Measurements from ENCODE around the gene TTBK2. TPM values are rescaled to one million over a fixed set of nuclear protein-coding genes. Genes with fewer than 3 reads are reported as not detected.
A peak's percentile ranks its signal among the peaks of the same experiment; 100 is the strongest.

The TTBK2 gene
- total RNA-seq (1 to 10 TPM; 5.4 to 6.4 TPM), polyA plus RNA-seq (1 to 10 TPM; 1.0 to 3.1 TPM)

DNA sequence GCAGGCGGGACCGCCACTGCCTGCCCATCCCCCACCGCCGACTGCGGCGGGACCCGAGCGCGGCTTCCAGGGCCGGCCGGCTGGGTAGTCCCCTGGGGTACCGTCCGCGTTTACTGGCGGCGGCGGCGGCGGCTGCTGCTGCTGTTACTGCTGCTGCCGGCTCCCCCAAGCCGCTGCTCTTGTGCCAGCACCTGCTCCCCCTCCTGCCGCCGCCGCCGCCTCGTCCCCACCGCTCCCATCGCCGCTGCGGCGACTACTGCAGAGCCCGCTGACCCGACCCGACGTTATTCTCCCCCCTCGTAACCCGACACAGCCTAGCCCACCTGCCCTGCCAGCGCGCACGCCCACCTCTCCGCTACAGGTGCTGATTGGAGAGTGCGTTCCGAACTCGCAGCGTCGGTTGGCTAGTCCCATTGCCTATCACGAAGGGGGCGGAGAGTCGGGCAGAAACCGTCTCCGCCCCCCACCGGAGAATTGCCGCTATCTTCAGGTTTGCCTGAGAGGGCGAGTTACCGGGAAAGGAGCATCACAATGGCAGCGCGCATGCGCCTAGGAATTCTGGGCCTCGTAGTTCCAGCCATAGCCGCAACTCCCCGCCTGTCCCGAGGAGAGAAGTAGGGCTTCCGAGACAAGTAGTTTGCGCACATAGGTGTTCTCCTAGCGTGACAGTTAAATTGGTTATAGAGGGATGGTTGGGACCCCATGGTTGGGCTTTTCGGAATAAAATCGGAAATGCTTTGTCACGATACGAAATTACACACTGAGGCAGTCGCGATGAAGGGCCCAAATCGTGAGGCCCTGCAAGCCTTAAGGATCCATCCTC is at the start of gene TTBK2:
TTBK2 (minus strand) TSS at position 260 of the 823 bp plus-strand sequence. CDS start 42,161 bp downstream, outside the sequence.
- peak; percentile 97 for DNase-seq (ENCODE audit: low spot score)
- Histone ChIP-seq H3K4me3 (ENCODE audit: low read depth in 1 of 3, low read length in 3 of 3) (peak within 1 kb of the TSS; percentile 74 to 98 (median 83)), H3K36me3 (ENCODE audit: control insufficient read depth in 4 of 4, insufficient read depth in 3 of 4, low read depth in 1 of 4, low read length in 3 of 4) (no peaks in the 10 kb centered on the region), H3K27me3 (ENCODE audit: control insufficient read depth in 4 of 4, insufficient read depth in 4 of 4, low read length in 3 of 4) (no peaks in the 10 kb centered on the region), H3K9ac (ENCODE audit: low read depth in 1 of 2, low read length in 2 of 2) (peak within 1 kb of the TSS; percentile 64 to 77), H3K9me3 (ENCODE audit: control insufficient read depth in 4 of 4, low read length in 3 of 4) (no peaks in the 10 kb centered on the region), H3K4me1 (ENCODE audit: control insufficient read depth in 4 of 4, insufficient read depth in 4 of 4, low read length in 3 of 4) (peaks cover 0 to 19% (median 10%) of the 10 kb centered on the region in 4 donors), H3K27ac (ENCODE audit: low read depth in 1 of 2, low read length in 2 of 2) (peak within 1 kb of the TSS; percentile 60 to 72)
- peak; percentile 100 for TF ChIP-seq SP1 (IDR thresholded peaks at IDR 0.05)
- no peak for TF ChIP-seq FOXA1 (IDR thresholded peaks at IDR 0.05)
- peak; percentile 92 for TF ChIP-seq YY1 (IDR thresholded peaks at IDR 0.05)
- TF ChIP-seq RAD21 (IDR thresholded peaks at IDR 0.05) = peak; percentile 34 to 38
- no peak for TF ChIP-seq HNF4A (conservative IDR thresholded peaks at IDR 0.05)
- TF ChIP-seq MAX (IDR thresholded peaks at IDR 0.05) = peak; percentile 45
- peak in 1 of 2 donors; percentile 55 for TF ChIP-seq GABPA (IDR thresholded peaks at IDR 0.05 in 1 of 2, conservative IDR thresholded peaks at IDR 0.05 in 1 of 2)
- no peak for TF ChIP-seq TAF1 (conservative IDR thresholded peaks at IDR 0.05)
- TF ChIP-seq HNF4G (IDR thresholded peaks at IDR 0.05) = no peak
- peak; percentile 18 for TF ChIP-seq CTCF (IDR thresholded peaks at IDR 0.05; ENCODE audit: low read depth, low read length, missing input control)
- peak in 1 of 2 donors; percentile 20 for TF ChIP-seq JUND (IDR thresholded peaks at IDR 0.05)
- peak; percentile 18 for TF ChIP-seq NR2F2 (IDR thresholded peaks at IDR 0.05)
- TF ChIP-seq, protein P1, sequence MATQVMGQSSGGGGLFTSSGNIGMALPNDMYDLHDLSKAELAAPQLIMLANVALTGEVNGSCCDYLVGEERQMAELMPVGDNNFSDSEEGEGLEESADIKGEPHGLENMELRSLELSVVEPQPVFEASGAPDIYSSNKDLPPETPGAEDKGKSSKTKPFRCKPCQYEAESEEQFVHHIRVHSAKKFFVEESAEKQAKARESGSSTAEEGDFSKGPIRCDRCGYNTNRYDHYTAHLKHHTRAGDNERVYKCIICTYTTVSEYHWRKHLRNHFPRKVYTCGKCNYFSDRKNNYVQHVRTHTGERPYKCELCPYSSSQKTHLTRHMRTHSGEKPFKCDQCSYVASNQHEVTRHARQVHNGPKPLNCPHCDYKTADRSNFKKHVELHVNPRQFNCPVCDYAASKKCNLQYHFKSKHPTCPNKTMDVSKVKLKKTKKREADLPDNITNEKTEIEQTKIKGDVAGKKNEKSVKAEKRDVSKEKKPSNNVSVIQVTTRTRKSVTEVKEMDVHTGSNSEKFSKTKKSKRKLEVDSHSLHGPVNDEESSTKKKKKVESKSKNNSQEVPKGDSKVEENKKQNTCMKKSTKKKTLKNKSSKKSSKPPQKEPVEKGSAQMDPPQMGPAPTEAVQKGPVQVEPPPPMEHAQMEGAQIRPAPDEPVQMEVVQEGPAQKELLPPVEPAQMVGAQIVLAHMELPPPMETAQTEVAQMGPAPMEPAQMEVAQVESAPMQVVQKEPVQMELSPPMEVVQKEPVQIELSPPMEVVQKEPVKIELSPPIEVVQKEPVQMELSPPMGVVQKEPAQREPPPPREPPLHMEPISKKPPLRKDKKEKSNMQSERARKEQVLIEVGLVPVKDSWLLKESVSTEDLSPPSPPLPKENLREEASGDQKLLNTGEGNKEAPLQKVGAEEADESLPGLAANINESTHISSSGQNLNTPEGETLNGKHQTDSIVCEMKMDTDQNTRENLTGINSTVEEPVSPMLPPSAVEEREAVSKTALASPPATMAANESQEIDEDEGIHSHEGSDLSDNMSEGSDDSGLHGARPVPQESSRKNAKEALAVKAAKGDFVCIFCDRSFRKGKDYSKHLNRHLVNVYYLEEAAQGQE (IDR thresholded peaks at IDR 0.05) = no peak
- peak; percentile 42 to 59 for TF ChIP-seq RXRA (IDR thresholded peaks at IDR 0.05)
- WGBS = under 1% methylated on average over 72 of the region's 72 CpGs

GRCh38 chr15:42964476-42964875 is 43.9 kb upstream of the TTBK2 start:
- peaks cover 6 to 33% (median 19%) of the 10 kb centered on the region in 4 donors for H3K36me3 ChIP-seq (ENCODE audit: control insufficient read depth in 4 of 4, insufficient read depth in 3 of 4, low read depth in 1 of 4, low read length in 3 of 4)

More at GRCh38 chr15:42964476-42964875, 43.9 kb upstream of the TTBK2 start:
- no peaks in the 10 kb centered on the region for H3K9me3 ChIP-seq (ENCODE audit: control insufficient read depth in 4 of 4, low read length in 3 of 4)
- TF ChIP-seq FOXA1 (IDR thresholded peaks at IDR 0.05) (no peak), SP1 (IDR thresholded peaks at IDR 0.05) (no peak), ZBTB33 (IDR thresholded peaks at IDR 0.05) (no peak), JUND (IDR thresholded peaks at IDR 0.05) (no peak), HNF4A (conservative IDR thresholded peaks at IDR 0.05) (no peak), YY1 (IDR thresholded peaks at IDR 0.05) (no peak)
- no peaks in the 10 kb centered on the region for H3K27me3 ChIP-seq (ENCODE audit: control insufficient read depth in 4 of 4, insufficient read depth in 4 of 4, low read length in 3 of 4)
- no peak overlapping the region for H3K9ac ChIP-seq (ENCODE audit: low read depth in 1 of 2, low read length in 2 of 2)
- no peak overlapping the region for H3K4me3 ChIP-seq (ENCODE audit: low read depth in 1 of 3, low read length in 3 of 3)
- WGBS = 96% methylated on average over 5 of the region's 5 CpGs
- no peaks in the 10 kb centered on the region for H3K4me1 ChIP-seq (ENCODE audit: control insufficient read depth in 4 of 4, insufficient read depth in 4 of 4, low read length in 3 of 4)
- no peak overlapping the region for H3K27ac ChIP-seq (ENCODE audit: low read depth in 1 of 2, low read length in 2 of 2)
- DNase-seq (ENCODE audit: low spot score) = no peak

Data from liver (tissue), 9 donors.